ENCODE results near the gene AGTRAP. TPM values are rescaled to one million over a fixed set of nuclear protein-coding genes. Genes with fewer than 3 reads are reported as not detected.

The AGTRAP gene
- total RNA-seq, 1 experiment from 2014 or later: 57.0 TPM

DNA sequence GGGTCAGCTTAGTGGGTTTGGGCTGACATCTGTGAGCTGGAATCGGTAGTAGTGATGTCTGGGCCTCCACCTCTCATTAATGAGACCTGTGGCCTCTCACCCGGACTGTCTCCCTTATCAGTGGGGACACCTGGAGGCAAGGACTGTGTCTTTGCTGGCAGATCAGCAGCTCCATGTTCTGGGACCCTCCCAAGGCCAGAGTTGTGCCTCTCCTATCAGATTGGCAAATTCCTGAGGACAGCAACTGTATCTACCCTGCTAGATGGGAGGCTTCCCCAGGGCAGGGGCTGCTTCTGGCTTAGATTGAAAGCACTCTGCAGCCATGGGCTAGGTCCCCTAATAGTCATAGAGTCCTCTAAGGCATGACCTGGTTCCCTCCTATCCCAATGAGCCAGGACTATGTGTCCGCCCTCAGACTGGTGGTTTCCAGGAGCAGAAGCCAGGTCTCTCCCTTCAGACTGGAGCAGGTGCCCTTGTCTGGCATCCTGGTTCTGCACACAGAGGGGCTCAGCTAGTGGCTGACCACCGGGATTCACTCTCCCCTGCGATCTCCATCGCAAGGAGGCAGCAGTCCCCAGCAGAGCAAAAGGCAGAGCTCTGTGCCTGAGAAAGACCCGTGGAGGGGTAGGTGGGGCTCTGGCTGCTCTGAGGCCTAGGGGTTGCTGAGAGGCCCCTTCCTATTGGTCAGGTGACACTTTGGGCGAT, 38.6 kb upstream of the AGTRAP start:
- Histone ChIP-seq H3K4me3 (ENCODE audit: low read depth in 2 of 2, low read length in 2 of 2) (no peak overlapping the region), H3K36me3 (ENCODE audit: control insufficient read depth, insufficient read depth, low read length) (no peaks in the 10 kb centered on the region), H3K27ac (ENCODE audit: low read length) (no peak overlapping the region), H3K4me1 (ENCODE audit: control insufficient read depth, insufficient read depth, low read length) (peaks cover 7% of the 10 kb centered on the region; the same call in 1 of the 2 replicates), H3K27me3 (ENCODE audit: control insufficient read depth, insufficient read depth, low read length) (no peaks in the 10 kb centered on the region), H3K9me3 (ENCODE audit: control insufficient read depth, insufficient read depth, low read depth, low read length) (no peaks in the 10 kb centered on the region)
- in situ Hi-C loops (cut with HindIII; ENCODE audit: low pct_unique_long_range_greater_than_20kb, low sequenced_read_pairs) (no loop called here), intact Hi-C loops (cut with micrococcal nuclease; ENCODE audit: unreplicated experiment) (no loop called here)
- POLR2A ChIA-PET: no interaction called here
- no TSS peak for BruUV-seq (replicated peaks)
- DNase-seq (ENCODE audit: low read depth, low spot score): no peak
- TF ChIP-seq, protein P1, sequence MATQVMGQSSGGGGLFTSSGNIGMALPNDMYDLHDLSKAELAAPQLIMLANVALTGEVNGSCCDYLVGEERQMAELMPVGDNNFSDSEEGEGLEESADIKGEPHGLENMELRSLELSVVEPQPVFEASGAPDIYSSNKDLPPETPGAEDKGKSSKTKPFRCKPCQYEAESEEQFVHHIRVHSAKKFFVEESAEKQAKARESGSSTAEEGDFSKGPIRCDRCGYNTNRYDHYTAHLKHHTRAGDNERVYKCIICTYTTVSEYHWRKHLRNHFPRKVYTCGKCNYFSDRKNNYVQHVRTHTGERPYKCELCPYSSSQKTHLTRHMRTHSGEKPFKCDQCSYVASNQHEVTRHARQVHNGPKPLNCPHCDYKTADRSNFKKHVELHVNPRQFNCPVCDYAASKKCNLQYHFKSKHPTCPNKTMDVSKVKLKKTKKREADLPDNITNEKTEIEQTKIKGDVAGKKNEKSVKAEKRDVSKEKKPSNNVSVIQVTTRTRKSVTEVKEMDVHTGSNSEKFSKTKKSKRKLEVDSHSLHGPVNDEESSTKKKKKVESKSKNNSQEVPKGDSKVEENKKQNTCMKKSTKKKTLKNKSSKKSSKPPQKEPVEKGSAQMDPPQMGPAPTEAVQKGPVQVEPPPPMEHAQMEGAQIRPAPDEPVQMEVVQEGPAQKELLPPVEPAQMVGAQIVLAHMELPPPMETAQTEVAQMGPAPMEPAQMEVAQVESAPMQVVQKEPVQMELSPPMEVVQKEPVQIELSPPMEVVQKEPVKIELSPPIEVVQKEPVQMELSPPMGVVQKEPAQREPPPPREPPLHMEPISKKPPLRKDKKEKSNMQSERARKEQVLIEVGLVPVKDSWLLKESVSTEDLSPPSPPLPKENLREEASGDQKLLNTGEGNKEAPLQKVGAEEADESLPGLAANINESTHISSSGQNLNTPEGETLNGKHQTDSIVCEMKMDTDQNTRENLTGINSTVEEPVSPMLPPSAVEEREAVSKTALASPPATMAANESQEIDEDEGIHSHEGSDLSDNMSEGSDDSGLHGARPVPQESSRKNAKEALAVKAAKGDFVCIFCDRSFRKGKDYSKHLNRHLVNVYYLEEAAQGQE (IDR thresholded peaks at IDR 0.05; ENCODE audit: insufficient read depth in 1 of 2, low read depth in 2 of 2, low read length in 1 of 2): no peak
- TF ChIP-seq TCF7L2 (IDR thresholded peaks at IDR 0.05; ENCODE audit: low read depth, low read length) (no peak), SIN3A (IDR thresholded peaks at IDR 0.05; ENCODE audit: borderline replicate concordance, insufficient read depth, low read depth, low read length) (no peak), POLR2AphosphoS5 (IDR thresholded peaks at IDR 0.05; ENCODE audit: low read depth, low read length) (no peak)
- TF ChIP-seq, protein P2, sequence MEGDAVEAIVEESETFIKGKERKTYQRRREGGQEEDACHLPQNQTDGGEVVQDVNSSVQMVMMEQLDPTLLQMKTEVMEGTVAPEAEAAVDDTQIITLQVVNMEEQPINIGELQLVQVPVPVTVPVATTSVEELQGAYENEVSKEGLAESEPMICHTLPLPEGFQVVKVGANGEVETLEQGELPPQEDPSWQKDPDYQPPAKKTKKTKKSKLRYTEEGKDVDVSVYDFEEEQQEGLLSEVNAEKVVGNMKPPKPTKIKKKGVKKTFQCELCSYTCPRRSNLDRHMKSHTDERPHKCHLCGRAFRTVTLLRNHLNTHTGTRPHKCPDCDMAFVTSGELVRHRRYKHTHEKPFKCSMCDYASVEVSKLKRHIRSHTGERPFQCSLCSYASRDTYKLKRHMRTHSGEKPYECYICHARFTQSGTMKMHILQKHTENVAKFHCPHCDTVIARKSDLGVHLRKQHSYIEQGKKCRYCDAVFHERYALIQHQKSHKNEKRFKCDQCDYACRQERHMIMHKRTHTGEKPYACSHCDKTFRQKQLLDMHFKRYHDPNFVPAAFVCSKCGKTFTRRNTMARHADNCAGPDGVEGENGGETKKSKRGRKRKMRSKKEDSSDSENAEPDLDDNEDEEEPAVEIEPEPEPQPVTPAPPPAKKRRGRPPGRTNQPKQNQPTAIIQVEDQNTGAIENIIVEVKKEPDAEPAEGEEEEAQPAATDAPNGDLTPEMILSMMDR (IDR thresholded peaks at IDR 0.05): no peak
- CTCF ChIA-PET: no interaction called here
- ATAC-seq: no peak

DNA sequence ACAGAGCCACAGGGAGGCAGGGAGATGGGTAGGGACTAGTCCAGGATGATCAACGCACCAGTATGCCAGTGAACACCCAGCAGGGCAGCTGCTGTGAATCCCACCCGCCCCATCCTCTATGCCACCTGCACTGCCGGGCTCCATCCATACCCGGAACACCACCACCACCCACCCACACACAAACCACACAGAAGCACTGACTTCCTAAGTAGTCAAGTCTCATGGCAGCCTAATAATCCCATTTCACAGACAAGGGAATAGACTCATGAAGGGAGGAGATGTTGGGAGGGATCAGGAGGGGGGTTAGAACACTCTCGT, 38.1 kb upstream of the AGTRAP start:
- CTCF ChIA-PET: no interaction called here
- no peak for ATAC-seq

More for the DNA sequence above, 38.1 kb upstream of the AGTRAP start:
- Histone ChIP-seq H3K27ac (ENCODE audit: low read length) (no peak overlapping the region), H3K9me3 (ENCODE audit: control insufficient read depth, insufficient read depth, low read depth, low read length) (no peaks in the 10 kb centered on the region), H3K36me3 (ENCODE audit: control insufficient read depth, insufficient read depth, low read length) (no peaks in the 10 kb centered on the region), H3K27me3 (ENCODE audit: control insufficient read depth, insufficient read depth, low read length) (no peaks in the 10 kb centered on the region), H3K4me1 (ENCODE audit: control insufficient read depth, insufficient read depth, low read length) (peaks cover 4% of the 10 kb centered on the region; the same call in 1 of the 2 replicates), H3K4me3 (ENCODE audit: low read depth in 2 of 2, low read length in 2 of 2) (no peak overlapping the region)
- in situ Hi-C loops (cut with HindIII; ENCODE audit: low pct_unique_long_range_greater_than_20kb, low sequenced_read_pairs): no loop called here
- BruUV-seq (replicated peaks): no TSS peak
- no peak for DNase-seq (ENCODE audit: low read depth, low spot score)
- TF ChIP-seq POLR2AphosphoS5 (IDR thresholded peaks at IDR 0.05; ENCODE audit: low read depth, low read length) (no peak), TCF7L2 (IDR thresholded peaks at IDR 0.05; ENCODE audit: low read depth, low read length) (no peak), SIN3A (IDR thresholded peaks at IDR 0.05; ENCODE audit: borderline replicate concordance, insufficient read depth, low read depth, low read length) (no peak)
- TF ChIP-seq, protein P1 (IDR thresholded peaks at IDR 0.05; ENCODE audit: insufficient read depth in 1 of 2, low read depth in 2 of 2, low read length in 1 of 2): no peak
- TF ChIP-seq, protein P2 (IDR thresholded peaks at IDR 0.05): no peak
- intact Hi-C loops (cut with micrococcal nuclease; ENCODE audit: unreplicated experiment): no loop called here
- POLR2A ChIA-PET: no interaction called here

Measured in Panc1 (cell line).